8988T (cell line): Measurements from ENCODE around the gene GIMAP1.
"Not testable (repeated sequence)": the region's sequence is repeated elsewhere in the genome, so short reads cannot be mapped to it uniquely, and the experiment has no call there.

Source experiments
- DNase-seq: peaks from one replicate; pipeline ENCODE4 v3.0.0; 2011

GIMAP1 gene

DNA sequence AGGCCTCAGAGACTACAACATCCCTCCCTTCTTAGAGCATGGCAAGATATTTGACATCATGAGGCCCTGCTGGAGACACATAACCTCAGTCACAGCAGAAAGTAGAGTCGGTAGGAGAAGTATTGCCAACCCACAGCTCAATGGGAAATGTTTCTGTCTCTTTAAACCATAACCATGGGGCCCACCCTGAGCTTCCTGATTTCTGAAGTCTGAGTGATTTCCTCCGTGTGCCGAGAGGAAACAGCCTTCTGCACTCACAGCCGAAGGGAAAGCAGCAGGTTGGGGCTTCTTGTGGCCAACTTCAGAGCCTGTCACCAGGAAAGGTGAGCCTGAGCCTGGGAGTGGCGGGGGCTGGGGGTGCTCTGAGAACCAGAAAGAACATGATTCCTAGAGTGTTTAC, at the start of gene GIMAP1:
Gene GIMAP1, plus strand, starts transcription at position 246 of the 400 bp plus-strand sequence. CDS start 2,435 bp downstream, outside the sequence.
- DNase-seq: no peak

DNA sequence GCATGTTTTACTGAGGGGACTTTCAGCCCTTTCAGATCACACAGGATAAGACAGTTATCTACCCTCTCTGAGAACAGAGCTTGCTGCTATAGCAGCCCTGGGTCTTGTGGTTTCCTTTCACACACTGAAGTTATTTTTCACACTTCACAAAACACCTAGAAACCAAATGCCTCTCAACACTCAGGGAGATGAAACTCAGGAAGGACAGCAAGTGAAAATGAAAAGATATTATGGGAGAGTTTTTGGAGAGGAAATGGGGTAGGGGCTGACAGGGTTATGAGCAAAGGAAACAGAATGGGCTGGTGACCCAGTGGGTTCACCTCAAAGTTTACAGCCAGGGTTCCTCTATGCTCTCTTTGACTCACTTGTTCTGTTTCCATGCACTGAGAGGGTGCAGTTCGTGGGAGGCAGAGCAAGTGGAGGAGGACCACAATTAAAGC, 47.9 kb upstream of the GIMAP1 start:
- DNase-seq: no peak

DNA sequence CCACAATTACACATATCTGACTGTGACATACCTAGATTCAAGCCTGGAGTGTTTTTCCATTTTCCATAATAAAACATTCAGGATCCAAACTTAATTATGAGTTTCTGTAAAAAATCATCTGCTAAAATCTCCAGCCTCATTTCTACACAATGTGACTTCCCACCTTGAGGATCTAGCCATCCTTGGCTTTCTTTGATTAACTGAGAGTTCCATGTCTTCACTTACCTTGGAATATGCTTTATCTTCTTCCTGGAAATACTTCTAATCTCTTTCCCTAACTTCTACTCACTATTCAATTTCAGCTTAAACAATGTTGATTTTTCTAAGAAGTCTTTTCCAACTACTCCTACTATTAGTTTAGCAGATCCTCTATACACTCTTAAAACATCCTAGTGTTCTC, 47.4 kb upstream of the GIMAP1 start:
- no peak for DNase-seq

DNA sequence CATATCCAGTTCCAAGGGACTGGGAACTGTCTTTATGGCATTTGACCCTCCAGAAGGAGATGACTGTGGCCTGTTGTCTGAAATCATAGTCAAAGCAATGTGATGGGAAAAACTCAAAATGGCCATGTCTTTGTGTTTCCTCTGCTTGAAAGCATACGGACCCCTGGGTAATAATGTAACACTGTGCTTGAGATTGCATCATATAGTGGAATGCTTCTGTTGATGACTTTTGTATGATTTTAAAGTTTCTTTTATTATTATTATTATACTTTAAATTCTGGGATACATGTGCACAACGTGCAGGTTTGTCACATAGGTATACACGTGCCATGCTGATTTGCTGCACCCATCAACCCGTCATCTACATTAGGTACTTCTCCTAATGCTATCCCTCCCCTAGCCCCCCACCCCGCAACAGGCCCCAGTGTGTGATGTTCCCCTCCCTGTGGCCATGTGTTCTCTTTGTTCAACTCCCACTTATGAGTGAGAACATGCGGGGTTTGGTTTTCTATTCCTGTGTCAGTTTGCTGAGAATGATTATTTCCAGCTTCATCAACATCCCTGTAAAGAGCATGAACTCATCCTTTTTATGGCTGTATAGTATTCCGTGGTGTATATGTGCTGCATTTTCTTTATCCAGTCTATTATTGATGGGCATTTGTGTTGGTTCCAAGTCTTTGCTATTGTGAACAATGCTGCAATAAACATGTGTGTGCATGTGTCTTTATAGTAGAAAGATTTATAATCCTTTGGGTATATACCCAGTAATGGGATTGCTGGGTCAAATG, 44.4 kb upstream of the GIMAP1 start:
- not testable (repeated sequence) for DNase-seq

DNA sequence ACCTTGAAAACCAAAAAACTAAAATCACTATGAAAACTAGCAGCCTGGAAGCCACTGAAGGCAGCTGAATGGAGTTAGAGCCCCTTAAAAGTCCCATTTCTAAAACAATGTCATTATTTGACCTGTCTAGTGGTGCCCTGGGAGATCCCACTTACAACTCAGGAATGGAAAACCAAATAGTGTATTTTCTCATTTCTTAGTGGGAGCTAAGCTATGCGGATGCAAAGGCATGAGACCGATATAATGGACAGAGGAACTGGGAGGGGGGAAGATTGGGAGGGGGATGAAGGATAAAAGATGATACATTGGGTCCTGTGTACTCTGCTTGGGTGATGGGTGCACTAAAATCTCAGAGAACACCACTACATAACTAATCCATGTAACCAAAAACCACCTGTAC, 40.7 kb upstream of the GIMAP1 start:
- DNase-seq: no peak

DNA sequence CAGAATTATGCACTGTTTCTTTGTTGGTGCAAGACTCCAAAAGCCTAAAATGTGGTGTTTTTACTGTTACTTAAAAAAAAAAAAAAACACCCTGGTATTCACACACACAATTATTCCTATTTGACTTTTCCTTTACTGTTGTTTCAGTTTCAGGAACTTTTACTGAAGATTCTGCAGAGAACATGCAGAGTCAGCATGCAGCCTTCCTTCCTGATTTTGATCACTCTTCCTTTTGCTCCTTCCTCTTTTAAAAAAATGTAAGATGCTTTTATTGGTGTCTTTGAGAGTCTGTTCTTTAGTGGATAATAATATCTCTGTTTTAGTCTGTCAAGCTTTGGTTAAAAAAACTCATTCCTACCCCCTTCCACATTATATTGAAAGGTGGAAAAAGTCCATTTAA, 40.1 kb upstream of the GIMAP1 start:
- not testable (repeated sequence) for DNase-seq

- DNase-seq: not testable (repeated sequence)
These were observed 39.6 kb upstream of the GIMAP1 start for GRCh38 chr7:150676854-150677253.

DNA sequence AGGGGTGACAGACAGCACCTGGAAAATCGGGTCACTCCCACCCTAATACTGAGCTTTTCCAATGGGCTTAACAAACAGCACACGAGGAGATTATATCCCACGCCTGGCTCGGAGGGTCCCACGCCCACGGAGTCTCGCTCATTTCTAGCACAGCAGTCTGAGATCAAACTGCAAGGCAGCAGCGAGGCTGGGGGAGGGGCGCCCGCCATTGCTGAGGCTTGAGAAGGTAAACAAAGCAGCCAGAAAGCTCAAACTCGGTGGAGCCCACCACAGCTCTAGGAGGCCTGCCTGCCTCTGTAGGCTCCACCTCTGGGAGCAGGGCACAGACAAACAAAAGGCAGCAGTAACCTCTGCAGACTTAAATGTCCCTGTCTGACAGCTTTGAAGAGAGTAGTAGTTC, 37.8 kb upstream of the GIMAP1 start:
- DNase-seq: not testable (repeated sequence)

GRCh38 chr7:150680364-150680763, 36.0 kb upstream of the GIMAP1 start:
- not testable (repeated sequence) for DNase-seq

GRCh38 chr7:150685219-150686029, 31.0 kb upstream of the GIMAP1 start, which contains the start of gene GIMAP2:
TSS of gene GIMAP2 (plus strand) at chr7:150685706. CDS start at chr7:150687060, 1,354 bp downstream.
- DNase-seq: no peak

DNA sequence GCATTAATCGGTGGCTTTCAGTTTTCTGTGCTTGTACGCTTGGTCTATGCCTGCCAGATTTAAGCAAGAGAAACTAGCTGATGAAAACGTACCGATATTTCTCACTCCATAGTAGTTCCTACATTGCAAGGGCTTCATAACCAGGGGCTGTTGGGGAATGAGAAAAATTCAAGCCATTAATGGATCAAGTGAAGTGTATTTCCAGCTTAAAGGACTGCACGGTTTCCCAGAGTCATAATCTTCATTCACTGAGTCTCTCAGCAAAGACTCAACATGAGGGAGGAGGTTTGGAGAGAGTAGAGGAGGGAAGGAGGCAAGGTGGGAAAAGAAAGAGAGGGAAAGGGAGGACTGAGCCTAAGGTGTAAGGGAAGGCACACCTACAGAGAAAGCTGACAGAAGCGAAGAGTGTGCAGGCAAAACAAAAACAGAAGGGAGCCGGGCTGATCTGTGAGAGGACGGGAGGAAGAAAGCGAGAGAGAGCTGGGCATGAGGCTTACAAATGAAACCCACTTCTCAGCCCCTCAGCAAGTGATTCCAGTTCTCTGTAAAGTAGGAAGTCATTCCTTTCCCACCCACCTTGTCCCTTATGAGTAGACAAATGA, 30.3 kb upstream of the GIMAP1 start:
- DNase-seq: no peak

- DNase-seq: no peak
These were observed 27.8 kb upstream of the GIMAP1 start for GRCh38 chr7:150688630-150689029.

DNA sequence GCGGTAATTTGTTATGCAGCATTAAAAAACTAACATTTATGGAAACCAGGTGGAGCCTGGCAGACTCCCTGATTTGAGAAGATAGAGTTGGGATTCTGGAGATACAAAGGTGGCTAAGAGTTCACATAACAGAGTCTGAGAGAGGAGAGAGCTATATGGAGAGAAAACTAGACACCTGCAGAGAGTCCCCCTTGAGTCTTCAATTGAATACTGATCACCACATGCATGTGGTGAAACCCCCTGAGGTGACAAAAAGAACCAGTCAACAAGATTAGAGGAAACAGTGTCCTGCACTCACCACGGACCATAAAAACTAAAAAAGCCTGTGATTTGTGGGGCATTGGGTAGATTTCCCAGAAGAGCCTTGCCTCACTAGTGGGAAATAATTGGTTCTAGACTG, 20.8 kb upstream of the GIMAP1 start:
- DNase-seq: no peak

- no peak for DNase-seq
These were observed 13.2 kb upstream of the GIMAP1 start for GRCh38 chr7:150703209-150703608.

- DNase-seq: no peak
These were observed 1.1 kb upstream of the GIMAP1 start for GRCh38 chr7:150715293-150715692.

- DNase-seq: no peak
These were observed 675 bp upstream of the GIMAP1 start for GRCh38 chr7:150715738-150716137.

DNA sequence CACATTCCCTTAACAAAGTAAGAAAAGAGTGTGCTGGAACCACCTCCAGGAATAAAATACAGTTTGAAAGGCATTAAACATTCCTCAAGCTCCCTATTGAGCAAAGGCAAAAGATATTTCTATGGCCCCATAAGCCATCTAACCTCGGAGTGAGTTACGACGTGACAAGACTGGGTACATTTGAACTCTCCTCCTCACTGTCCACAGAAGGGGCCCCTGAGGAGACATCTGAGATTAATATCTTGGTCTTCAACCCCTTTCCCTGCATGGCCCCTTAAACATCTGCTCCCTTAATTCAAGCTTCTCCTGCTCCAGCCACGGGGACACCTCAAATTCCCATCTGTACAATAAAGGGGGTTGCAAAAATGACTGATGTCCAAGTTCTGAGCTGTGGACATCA, 526 bp downstream of the GIMAP1 start:
- no peak for DNase-seq

DNA sequence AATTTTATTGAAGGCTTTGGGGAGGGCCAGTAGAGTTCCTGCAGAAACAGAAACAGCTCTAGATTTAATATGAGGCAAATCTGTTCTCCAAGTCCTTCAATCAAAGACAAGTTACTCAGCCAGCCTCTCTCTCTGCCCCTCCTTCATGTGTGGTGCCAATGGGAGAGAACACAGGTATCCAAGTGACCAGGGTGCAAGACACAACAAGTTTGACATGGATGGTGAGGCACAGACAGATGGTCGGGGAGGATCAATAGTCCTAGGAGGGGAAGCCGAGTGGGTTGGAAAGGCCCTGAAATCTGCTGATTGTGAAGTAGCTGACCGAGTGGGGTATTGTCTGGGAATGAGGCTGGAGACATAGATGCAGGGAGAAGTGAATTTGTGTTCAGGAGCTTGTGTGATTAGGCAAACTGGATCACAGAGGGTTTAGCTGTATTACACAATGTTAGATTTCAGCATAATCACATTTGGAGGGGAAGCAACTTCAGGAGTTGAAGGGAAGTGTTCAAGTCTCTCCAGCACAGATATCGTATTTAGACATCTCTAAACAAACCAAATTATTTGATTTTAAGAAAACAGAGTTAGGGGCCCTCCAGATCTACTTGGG, 1.5 kb downstream of the GIMAP1 start:
- no peak for DNase-seq

DNA sequence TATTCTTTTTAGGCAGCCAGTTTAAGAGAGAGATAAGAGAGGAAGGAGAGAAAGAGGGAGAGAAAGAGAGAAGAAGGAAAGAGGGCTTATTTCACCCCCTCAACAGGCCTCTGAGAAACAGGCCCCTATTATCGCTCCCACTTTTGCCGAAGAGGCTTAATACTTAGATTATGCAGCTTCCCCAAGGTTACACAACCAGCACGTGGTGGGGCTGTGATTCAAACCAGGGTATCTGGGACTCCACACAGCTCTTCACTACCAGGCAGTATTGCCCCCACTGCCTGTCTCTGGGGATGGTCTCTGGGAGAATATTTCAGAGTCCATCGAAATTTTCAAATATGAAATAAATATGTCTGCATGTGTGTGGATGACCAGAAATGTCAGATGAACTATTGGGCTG, 3.0 kb downstream of the GIMAP1 start:
- DNase-seq: no peak

GRCh38 chr7:150719960-150720891, 3.8 kb downstream of the GIMAP1 start:
- no peak for DNase-seq

GRCh38 chr7:150721970-150722373, 5.6 kb downstream of the GIMAP1 start:
- DNase-seq: no peak

- no peak for DNase-seq
These were observed 6.1 kb downstream of the GIMAP1 start for GRCh38 chr7:150722431-150722931.
